Fibroblast of villous mesenchyme (primary cell): ENCODE results near the gene UPK2. TPM values are rescaled to one million over a fixed set of nuclear protein-coding genes. Genes with fewer than 3 reads are reported as not detected.
"Not testable (repeated sequence)": the region's sequence is repeated elsewhere in the genome, so short reads cannot be mapped to it uniquely, and the experiment has no call there.

ENCODE experiments used
- DNase-seq: peaks from one replicate; pipeline ENCODE4 v3.0.0-alpha.2; 2010; ENCODE audit warnings: low read depth
- H3K4me3 ChIP-seq: 2 replicates; pipeline ENCODE4 v1.5.1; 2011; ENCODE audit warnings: low read depth, mild to moderate bottlenecking, low read length
- total RNA-seq: library from RNA; depleted of rRNA; stranded (reverse); fragments of >200 nt; gene quantifications from 2 replicates; pipeline ENCODE4 v1.2.3, GENCODE V29; 2012
- TF ChIP-seq, protein P1 (sequence below): IDR thresholded peaks from 2 replicates; pipeline ENCODE4 v1.5.1; 2012; ENCODE audit warnings: low read depth, mild to moderate bottlenecking, low read length; ENCODE audit not compliant: insufficient read depth

The UPK2 gene
- total RNA-seq, 1 donor: not detected

DNA sequence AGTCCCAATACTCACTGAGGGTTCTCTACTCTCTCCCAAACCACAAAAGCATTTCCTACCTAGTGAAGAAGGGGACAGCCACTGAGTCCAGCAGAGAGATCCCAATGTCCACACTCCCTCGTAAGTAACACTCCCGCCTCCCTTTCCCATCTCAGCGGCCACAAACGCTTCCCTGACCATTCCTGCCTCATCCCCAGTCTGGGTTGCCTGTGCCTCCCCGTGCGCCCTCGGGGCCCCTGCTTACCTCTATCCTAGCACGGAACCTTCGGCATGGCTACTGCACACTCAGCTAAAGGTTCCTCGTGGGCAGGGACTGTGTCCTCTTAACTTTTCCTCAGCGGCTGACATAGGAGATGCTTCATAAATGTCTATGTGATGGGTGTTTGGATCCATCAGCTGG, 1.5 kb downstream of the UPK2 start:
- no peak overlapping the region for H3K4me3 ChIP-seq
- DNase-seq: no peak
- TF ChIP-seq, protein P1, sequence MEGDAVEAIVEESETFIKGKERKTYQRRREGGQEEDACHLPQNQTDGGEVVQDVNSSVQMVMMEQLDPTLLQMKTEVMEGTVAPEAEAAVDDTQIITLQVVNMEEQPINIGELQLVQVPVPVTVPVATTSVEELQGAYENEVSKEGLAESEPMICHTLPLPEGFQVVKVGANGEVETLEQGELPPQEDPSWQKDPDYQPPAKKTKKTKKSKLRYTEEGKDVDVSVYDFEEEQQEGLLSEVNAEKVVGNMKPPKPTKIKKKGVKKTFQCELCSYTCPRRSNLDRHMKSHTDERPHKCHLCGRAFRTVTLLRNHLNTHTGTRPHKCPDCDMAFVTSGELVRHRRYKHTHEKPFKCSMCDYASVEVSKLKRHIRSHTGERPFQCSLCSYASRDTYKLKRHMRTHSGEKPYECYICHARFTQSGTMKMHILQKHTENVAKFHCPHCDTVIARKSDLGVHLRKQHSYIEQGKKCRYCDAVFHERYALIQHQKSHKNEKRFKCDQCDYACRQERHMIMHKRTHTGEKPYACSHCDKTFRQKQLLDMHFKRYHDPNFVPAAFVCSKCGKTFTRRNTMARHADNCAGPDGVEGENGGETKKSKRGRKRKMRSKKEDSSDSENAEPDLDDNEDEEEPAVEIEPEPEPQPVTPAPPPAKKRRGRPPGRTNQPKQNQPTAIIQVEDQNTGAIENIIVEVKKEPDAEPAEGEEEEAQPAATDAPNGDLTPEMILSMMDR: no peak

DNA sequence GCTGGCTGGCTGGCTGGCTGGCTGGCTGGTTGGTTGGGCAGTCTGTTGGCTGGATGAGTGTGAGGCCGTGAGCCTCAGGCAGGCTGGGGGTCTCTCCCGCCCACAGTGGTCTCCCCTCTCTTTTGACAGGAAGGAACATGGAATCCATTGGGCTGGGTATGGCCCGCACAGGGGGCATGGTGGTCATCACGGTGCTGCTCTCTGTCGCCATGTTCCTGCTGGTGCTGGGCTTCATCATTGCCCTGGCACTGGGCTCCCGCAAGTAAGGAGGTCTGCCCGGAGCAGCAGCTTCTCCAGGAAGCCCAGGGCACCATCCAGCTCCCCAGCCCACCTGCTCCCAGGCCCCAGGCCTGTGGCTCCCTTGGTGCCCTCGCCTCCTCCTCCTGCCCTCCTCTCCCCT, 1.9 kb downstream of the UPK2 start:
- TF ChIP-seq, protein P1: no peak
- DNase-seq: no peak
- H3K4me3 ChIP-seq: no peak overlapping the region

DNA sequence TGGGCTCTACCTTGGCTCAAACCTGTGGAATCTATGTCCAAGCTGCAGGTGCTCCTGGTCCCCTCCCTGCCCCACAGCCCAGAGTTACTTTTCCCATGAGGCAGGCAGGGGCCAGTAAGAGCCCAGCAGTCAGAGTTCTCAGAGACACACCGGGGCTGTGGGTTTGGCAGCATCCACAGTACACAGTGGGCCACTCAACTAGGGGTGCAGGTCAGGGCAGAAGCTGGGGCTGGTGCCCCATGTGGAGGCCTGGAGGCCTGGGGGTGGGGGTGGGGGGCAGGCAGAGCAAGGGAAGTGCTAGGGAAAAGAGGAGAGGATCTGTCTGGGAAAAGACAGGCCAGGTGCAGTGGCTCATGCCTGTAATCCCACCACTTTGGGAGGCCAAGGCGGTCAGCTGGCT, 2.5 kb downstream of the UPK2 start:
- H3K4me3 ChIP-seq: no peak overlapping the region
- TF ChIP-seq, protein P1: no peak
- no peak for DNase-seq

DNA sequence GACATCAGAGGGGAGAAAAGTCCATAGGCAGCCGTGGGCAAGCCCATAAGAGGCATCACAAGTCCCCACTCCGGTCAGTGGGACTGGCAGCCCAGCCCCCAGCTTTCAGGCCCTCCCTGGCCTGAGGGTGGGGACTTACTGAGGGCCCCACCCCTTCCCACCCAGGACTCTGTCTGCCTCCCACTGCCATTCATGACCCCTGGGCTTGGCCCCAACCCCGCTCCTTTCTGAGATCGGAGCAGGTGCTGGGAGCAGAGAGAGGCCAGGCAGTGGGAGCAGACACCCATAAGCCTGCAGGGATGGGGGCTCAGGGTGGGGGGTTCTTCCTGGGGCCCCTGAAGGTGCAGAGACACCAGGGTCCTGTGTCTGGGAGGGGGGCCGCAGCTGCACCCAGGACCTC, 5.1 kb downstream of the UPK2 start:
- no peak for DNase-seq
- TF ChIP-seq, protein P1: no peak
- H3K4me3 ChIP-seq: no peak overlapping the region

DNA sequence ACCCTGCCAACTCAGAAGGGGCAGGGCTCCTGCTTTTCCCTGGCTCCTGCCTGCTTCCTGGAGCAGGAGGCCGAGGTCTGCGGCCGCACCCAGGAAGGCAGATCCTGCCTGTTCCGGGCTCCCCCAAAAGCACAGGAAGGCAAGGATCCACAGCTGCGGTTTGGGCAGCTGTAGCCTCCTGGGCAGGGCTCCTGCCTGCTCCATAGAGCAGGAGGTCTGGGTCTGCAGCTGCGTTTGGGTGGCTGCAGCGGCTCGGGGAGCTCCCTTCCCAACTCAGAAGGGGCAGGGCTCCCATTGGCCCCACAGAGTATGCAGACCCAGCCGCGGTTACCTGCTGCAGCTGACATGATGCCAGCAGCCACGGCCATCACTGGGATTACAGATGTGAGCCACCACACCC, 5.5 kb downstream of the UPK2 start:
- DNase-seq: no peak
- H3K4me3 ChIP-seq: no peak overlapping the region
- TF ChIP-seq, protein P1: no peak

DNA sequence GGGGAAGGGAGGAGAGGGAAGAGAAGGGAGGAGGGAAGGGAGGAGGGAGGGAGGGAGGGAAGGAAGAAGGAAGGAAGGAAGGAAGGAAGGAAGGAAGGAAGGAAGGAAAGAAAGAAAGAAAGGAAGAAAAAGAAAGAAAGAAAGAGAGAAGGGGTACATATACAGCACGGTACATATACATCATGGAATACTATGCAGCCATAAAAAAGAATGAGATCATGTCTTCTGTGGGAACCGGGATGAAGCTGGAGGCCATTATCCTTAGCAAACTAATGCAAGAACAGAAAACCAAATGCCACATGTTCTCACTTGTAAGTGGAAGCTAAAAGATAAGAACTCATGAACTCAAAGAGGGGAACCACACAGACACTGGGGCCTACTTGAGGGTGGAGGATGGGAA, 13.4 kb downstream of the UPK2 start:
- H3K4me3 ChIP-seq, DNase-seq: not testable (repeated sequence)

DNA sequence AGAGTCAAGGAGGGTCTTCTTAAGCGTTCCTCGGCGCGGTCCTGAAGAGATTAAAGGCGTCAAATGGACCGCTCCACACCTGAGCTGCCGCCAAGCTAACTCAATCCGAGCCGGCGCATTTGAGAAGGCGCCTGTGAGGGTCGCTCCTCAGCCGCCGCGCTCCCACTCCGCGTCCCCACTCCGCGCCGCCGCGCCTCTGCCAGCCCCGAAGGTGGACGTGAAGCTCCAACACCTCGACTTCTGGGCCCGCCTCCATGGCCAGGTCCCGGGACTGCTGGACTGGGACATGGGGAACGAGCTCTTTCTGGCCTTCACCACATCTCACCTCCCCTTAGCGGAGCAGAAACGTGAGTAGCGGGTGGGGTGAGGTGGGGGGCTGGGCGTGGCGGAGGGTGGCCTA, 15.5 kb downstream of the UPK2 start, which contains the start of gene FOXR1:
Gene FOXR1, plus strand, starts transcription at position 116 of the 400 bp plus-strand sequence. Its CDS starts 171 bp downstream, at position 287.
- TF ChIP-seq, protein P1: no peak
- H3K4me3 ChIP-seq: no peak within 1 kb of the TSS
- DNase-seq: no peak

DNA sequence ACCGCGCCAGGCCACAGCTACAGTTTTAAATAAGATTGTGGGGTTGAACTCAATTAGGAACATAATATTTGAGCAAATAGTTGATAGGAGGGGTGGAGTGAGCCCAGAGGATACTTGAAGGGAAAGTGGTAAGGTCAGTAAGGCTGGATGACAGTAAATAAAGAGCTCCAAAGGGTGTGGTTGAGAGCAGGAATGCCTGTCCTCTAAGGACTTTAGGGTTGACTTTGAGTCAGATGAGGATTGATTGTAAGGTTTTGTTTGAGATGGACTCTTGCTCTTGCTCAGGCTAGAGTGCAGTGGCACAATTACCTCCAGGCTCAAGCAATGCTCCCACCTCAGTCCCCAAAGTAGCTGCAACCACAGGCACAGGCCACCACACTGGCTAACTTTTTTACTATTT, 17.9 kb downstream of the UPK2 start:
- no peak overlapping the region for H3K4me3 ChIP-seq
- no peak for DNase-seq
- TF ChIP-seq, protein P1: no peak
